Measurements from ENCODE around the gene ANO10.
"Not testable (repeated sequence)": the region's sequence is repeated elsewhere in the genome, so short reads cannot be mapped to it uniquely, and the experiment has no call there.

ANO10 gene

DNA sequence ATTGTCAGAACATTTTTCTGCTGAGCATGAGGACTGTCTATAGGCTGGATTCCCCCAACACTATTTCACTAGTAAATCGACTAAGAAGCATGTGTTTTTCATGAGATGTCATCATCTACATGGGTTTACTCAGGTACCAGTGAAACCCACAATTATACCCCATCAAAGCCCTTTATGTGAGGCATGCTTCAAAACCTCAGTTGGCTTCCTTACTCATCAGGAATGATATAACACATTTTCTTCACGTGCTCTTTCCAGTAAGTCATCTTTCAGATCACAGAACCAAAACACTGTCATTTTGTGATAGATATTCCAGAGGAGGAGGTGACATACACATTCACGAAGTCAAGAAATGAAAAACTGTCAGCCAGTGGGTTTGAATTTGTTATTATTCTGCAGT, 116.5 kb downstream of the ANO10 start:
- H3K27me3 ChIP-seq (ENCODE audit: control insufficient read depth in 1 of 2, insufficient read depth in 2 of 2, low read length in 2 of 2) = no peaks in the 10 kb centered on the region
- no peaks in the 10 kb centered on the region for H3K4me1 ChIP-seq (ENCODE audit: insufficient read depth, low read length)
- no peak overlapping the region for H3K4me3 ChIP-seq (ENCODE audit: low read depth in 1 of 2, low read length in 2 of 2)
- no peaks in the 10 kb centered on the region for H3K36me3 ChIP-seq (ENCODE audit: insufficient read depth, low read length)
- H3K9ac ChIP-seq (ENCODE audit: low read length) = no peak overlapping the region
- no peak overlapping the region for H3K27ac ChIP-seq (ENCODE audit: low read depth, low read length)
- no peaks in the 10 kb centered on the region for H3K9me3 ChIP-seq (ENCODE audit: low read length)

DNA sequence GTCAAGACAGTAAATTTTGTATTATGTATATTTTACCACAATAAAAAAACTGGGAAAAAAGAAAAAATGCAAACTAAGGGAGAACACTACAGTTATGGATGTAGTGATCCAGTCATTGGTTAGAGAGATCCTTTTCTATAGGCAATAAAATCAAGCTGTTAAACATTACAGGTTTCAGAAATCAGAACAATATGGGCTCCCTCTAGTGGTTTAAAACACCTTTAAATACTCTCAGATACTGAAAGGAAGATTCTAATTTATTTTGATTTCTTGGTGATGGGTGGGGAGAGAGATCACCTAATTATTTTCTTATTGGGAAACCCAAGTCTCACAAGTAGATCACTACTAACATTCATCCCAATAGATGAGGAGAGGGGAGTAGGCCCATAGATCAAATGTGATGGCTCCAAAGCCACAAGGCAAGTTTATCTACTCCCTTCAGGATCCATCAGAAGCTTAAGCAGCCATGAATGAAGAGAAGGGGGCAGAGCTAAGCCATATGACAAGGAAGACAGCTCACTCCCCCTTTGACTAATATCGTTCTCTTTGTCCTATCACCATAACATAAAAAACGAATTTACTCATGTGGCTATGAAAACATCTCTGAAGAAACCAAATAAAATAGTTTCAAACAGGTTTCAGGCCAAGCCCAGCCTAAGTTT, 118.6 kb downstream of the ANO10 start:
- no peaks in the 10 kb centered on the region for H3K27me3 ChIP-seq (ENCODE audit: control insufficient read depth in 1 of 2, insufficient read depth in 2 of 2, low read length in 2 of 2)
- H3K27ac ChIP-seq (ENCODE audit: low read depth, low read length) = no peak overlapping the region
- H3K36me3 ChIP-seq (ENCODE audit: insufficient read depth, low read length) = no peaks in the 10 kb centered on the region
- H3K9ac ChIP-seq (ENCODE audit: low read length) = no peak overlapping the region
- no peak overlapping the region for H3K4me3 ChIP-seq (ENCODE audit: low read depth in 1 of 2, low read length in 2 of 2)
- H3K9me3 ChIP-seq (ENCODE audit: low read length) = no peaks in the 10 kb centered on the region
- no peaks in the 10 kb centered on the region for H3K4me1 ChIP-seq (ENCODE audit: insufficient read depth, low read length)

DNA sequence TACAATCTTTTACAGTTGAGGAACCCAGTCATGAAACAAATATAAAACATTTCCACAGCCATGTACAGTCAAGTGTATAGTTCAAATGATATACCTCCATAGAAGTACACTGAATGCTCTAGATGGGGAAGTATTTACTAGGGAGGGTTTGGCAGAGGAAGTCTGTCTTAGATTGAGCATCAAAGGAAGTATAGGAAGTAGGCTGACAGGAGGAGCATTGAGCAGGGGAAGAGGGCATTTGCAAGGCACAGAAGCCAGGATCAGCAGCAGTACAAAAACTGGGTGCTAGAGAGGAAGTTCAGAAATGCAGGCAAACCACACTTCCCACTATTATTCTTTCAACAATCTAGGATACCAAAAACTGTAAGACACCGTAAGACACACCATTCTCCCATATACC, 122.6 kb downstream of the ANO10 start:
- H3K36me3 ChIP-seq (ENCODE audit: insufficient read depth, low read length) = no peaks in the 10 kb centered on the region
- H3K27me3 ChIP-seq (ENCODE audit: control insufficient read depth in 1 of 2, insufficient read depth in 2 of 2, low read length in 2 of 2) = no peaks in the 10 kb centered on the region
- no peak overlapping the region for H3K27ac ChIP-seq (ENCODE audit: low read depth, low read length)
- H3K4me3 ChIP-seq (ENCODE audit: low read depth in 1 of 2, low read length in 2 of 2) = no peak overlapping the region
- H3K9me3 ChIP-seq (ENCODE audit: low read length) = no peaks in the 10 kb centered on the region
- no peak overlapping the region for H3K9ac ChIP-seq (ENCODE audit: low read length)
- H3K4me1 ChIP-seq (ENCODE audit: insufficient read depth, low read length) = no peaks in the 10 kb centered on the region

DNA sequence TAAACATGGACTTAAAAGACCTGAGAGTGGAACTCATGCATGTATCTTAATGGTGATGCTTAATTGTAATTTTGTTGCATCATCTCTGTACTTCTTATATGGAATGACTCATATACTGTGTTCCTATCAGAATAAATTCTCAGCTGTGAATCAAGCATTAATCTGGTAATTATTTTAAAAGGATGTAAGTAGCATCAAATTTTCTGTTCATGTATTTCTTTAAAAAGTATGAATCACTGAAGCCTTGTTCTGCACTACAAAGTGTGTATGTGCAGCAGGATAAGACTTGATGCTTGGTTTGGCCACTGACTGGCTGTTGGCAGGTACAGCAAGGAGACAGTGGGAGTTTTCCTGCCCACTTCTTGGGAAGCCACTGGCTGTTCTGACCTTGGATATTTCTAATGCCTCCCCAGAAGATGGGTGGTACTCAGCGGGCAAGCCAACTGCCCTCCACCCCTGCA, 123.9 kb downstream of the ANO10 start:
- Histone ChIP-seq H3K27ac (ENCODE audit: low read depth, low read length) (no peak overlapping the region), H3K9ac (ENCODE audit: low read length) (no peak overlapping the region)

DNA sequence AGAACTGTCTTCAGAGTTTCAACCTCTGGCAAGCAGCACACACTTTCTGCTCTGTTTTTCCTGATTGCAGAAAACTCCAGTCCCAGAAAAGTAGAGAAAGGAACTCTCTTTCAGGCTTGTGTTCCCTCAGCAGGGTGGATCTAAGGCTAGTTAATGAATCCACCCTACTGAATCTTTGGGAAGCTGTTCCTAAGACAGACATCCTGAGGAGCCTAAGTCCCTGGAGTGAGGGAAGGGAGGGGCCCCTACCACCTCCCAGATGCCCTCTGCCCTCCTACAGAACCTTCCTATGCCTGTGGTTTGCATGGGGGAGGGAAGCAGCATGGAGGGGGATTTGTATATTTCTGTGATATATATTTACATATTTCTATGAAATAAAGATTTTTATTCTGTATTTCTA, 124.4 kb downstream of the ANO10 start:
- no peak overlapping the region for H3K4me3 ChIP-seq (ENCODE audit: low read depth in 1 of 2, low read length in 2 of 2)
- no peaks in the 10 kb centered on the region for H3K4me1 ChIP-seq (ENCODE audit: insufficient read depth, low read length)
- H3K27ac ChIP-seq (ENCODE audit: low read depth, low read length) = no peak overlapping the region
- H3K27me3 ChIP-seq (ENCODE audit: control insufficient read depth in 1 of 2, insufficient read depth in 2 of 2, low read length in 2 of 2) = no peaks in the 10 kb centered on the region
- H3K9me3 ChIP-seq (ENCODE audit: low read length) = no peaks in the 10 kb centered on the region
- no peak overlapping the region for H3K9ac ChIP-seq (ENCODE audit: low read length)
- no peaks in the 10 kb centered on the region for H3K36me3 ChIP-seq (ENCODE audit: insufficient read depth, low read length)

More for the DNA sequence above, 123.9 kb downstream of the ANO10 start:
- Histone ChIP-seq H3K4me1 (ENCODE audit: insufficient read depth, low read length) (no peaks in the 10 kb centered on the region), H3K36me3 (ENCODE audit: insufficient read depth, low read length) (no peaks in the 10 kb centered on the region), H3K27me3 (ENCODE audit: control insufficient read depth in 1 of 2, insufficient read depth in 2 of 2, low read length in 2 of 2) (no peaks in the 10 kb centered on the region), H3K4me3 (ENCODE audit: low read depth in 1 of 2, low read length in 2 of 2) (no peak overlapping the region), H3K9me3 (ENCODE audit: low read length) (no peaks in the 10 kb centered on the region)

DNA sequence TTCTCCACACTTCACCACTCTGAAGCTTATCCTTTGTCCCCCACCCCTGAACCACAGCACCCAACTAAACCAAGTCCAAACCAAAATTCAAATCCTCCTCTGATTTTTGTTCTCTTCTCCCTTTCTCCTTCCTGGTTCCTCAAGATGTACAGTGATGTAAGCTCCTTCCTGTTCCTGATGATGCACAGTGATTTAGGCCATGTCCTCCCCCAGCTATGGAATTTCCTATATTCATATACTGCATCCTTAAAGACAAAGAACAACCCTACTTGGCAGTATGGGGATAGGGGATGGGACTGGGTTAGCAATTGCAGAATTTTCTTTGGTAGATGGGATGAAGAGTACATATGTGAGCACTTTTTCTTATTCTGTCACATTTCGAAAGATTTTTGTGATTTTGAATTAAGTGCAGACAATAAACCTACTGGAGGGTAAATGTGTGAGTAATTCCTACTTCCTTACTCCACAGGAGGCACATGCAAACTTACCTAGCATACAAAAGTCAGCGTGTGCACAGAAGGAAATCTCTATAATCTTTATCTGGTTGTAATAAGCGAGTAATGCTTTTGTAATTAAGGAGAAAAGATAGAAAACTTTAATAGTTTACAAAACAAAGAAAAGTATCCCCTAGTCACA, 125.0 kb downstream of the ANO10 start:
- H3K27me3 ChIP-seq (ENCODE audit: control insufficient read depth in 1 of 2, insufficient read depth in 2 of 2, low read length in 2 of 2) = no peaks in the 10 kb centered on the region
- H3K9me3 ChIP-seq (ENCODE audit: low read length) = no peaks in the 10 kb centered on the region
- H3K36me3 ChIP-seq (ENCODE audit: insufficient read depth, low read length) = no peaks in the 10 kb centered on the region
- no peak overlapping the region for H3K9ac ChIP-seq (ENCODE audit: low read length)
- H3K4me1 ChIP-seq (ENCODE audit: insufficient read depth, low read length) = no peaks in the 10 kb centered on the region
- no peak overlapping the region for H3K27ac ChIP-seq (ENCODE audit: low read depth, low read length)
- no peak overlapping the region for H3K4me3 ChIP-seq (ENCODE audit: low read depth in 1 of 2, low read length in 2 of 2)

DNA sequence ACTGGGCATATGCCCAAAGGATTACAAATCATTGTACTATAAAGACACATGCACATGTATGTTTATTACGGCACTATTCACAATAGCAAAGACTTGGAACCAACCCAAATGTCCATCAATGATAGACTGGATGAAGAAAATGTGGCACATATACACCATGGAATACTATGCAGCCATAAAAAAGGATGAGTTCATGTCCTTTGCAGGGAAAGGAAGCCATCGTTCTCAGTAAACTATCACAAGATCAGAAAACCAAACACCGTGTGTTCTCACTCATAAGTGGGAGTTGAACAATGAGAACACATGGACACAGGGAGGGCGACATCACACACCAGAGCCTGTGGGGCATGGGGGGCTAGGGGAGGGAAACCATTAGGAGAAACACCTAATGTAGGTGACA, 128.9 kb downstream of the ANO10 start:
- H3K27me3 ChIP-seq (ENCODE audit: control insufficient read depth in 1 of 2, insufficient read depth in 2 of 2, low read length in 2 of 2); H3K4me1 ChIP-seq (ENCODE audit: insufficient read depth, low read length); H3K9ac ChIP-seq (ENCODE audit: low read length); H3K27ac ChIP-seq (ENCODE audit: low read depth, low read length); H3K4me3 ChIP-seq (ENCODE audit: low read depth in 1 of 2, low read length in 2 of 2); H3K9me3 ChIP-seq (ENCODE audit: low read length); H3K36me3 ChIP-seq (ENCODE audit: insufficient read depth, low read length): not testable (repeated sequence)

DNA sequence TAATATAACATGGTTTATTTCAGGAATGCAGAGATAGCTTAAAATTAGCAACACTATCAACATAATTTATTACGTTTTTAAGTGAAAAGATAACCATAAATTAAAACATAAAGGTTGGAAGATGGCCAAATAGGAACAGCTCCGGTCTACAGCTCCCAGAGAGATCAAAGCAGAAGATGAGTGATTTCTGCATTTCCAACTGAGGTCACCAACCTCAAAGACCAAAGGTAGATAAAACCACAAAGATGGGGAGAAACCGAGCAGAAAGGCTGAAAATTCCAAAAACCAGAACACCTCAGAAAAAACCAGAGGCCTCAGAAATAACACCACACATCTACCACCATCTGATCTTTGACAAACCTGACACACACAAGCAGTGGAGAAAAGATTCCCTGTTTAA, 130.0 kb downstream of the ANO10 start:
- H3K27ac ChIP-seq (ENCODE audit: low read depth, low read length); H3K27me3 ChIP-seq (ENCODE audit: control insufficient read depth in 1 of 2, insufficient read depth in 2 of 2, low read length in 2 of 2); H3K4me3 ChIP-seq (ENCODE audit: low read depth in 1 of 2, low read length in 2 of 2); H3K9me3 ChIP-seq (ENCODE audit: low read length); H3K9ac ChIP-seq (ENCODE audit: low read length); H3K36me3 ChIP-seq (ENCODE audit: insufficient read depth, low read length); H3K4me1 ChIP-seq (ENCODE audit: insufficient read depth, low read length): not testable (repeated sequence)

DNA sequence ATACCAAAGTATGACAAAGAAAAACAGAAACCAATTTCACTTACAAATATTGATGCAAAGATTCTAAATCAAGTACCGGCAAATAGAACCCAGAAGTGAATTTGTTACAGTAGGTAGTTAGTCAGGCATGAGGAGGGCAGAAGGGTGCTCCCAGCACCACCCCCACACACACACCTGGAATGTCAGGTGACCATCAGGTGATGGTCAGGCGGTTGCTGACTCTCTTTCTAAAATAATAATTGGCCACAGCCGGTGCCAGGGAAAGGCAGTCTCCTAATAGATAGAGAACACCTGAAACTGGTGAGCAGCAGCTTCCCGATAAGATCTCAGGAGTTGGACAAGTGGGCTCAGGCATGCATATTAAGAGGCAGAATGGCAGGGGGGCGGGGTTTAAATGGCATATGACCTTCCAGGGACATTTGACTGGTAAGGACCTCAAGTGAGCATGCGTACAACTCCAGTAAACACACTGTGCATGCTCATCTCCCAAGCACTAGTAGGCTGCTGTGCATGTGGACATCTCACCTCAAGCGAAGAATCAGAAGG, 131.1 kb downstream of the ANO10 start:
- Histone ChIP-seq H3K4me3 (ENCODE audit: low read depth in 1 of 2, low read length in 2 of 2) (no peak overlapping the region), H3K27me3 (ENCODE audit: control insufficient read depth in 1 of 2, insufficient read depth in 2 of 2, low read length in 2 of 2) (no peaks in the 10 kb centered on the region), H3K9me3 (ENCODE audit: low read length) (no peaks in the 10 kb centered on the region), H3K36me3 (ENCODE audit: insufficient read depth, low read length) (no peaks in the 10 kb centered on the region), H3K9ac (ENCODE audit: low read length) (no peak overlapping the region), H3K4me1 (ENCODE audit: insufficient read depth, low read length) (no peaks in the 10 kb centered on the region), H3K27ac (ENCODE audit: low read depth, low read length) (no peak overlapping the region)

DNA sequence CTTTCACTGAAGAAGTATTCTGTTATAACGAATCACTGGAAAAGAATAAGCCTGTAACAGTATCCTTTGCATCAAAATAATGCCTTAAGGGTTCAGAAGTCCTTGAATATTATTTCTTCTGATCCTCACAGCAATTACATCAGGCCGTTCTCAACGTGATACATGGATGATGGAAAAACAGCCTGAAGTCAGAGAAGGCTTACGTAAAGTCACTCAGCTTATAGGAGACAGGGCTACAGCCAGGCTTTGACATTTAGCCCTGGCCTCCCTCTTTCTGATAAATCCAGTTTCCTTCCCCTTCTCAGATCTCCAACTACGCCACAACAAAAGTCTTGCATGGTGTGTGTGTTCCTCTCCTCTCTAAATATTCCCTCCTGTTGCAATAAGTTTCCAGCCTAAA, 131.9 kb downstream of the ANO10 start:
- H3K4me3 ChIP-seq (ENCODE audit: low read depth in 1 of 2, low read length in 2 of 2) = no peak overlapping the region
- no peaks in the 10 kb centered on the region for H3K4me1 ChIP-seq (ENCODE audit: insufficient read depth, low read length)
- no peak overlapping the region for H3K9ac ChIP-seq (ENCODE audit: low read length)
- H3K27ac ChIP-seq (ENCODE audit: low read depth, low read length) = no peak overlapping the region
- H3K36me3 ChIP-seq (ENCODE audit: insufficient read depth, low read length) = no peaks in the 10 kb centered on the region
- no peaks in the 10 kb centered on the region for H3K27me3 ChIP-seq (ENCODE audit: control insufficient read depth in 1 of 2, insufficient read depth in 2 of 2, low read length in 2 of 2)
- no peaks in the 10 kb centered on the region for H3K9me3 ChIP-seq (ENCODE audit: low read length)

DNA sequence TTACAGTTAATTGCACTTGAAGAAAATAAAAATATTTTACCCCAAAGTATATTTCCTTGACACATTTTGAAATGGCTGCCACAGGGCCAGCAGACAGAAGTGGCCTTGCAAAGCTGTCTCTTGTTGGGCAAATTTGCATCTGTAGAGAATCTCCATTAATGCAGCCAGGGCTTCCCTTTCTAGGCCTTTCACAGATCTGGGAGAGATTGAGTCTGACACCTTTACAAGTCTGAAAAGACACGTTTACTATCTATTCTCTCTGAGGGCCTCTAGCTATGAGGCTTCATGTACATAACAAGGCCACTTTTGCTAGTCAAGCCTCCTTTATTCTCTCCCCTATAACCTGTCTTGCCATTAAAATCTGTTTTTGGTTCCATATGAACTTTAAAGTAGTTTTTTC, 135.9 kb downstream of the ANO10 start:
- Histone ChIP-seq H3K4me3 (ENCODE audit: low read depth in 1 of 2, low read length in 2 of 2) (no peak overlapping the region), H3K9ac (ENCODE audit: low read length) (no peak overlapping the region), H3K4me1 (ENCODE audit: insufficient read depth, low read length) (no peaks in the 10 kb centered on the region), H3K36me3 (ENCODE audit: insufficient read depth, low read length) (no peaks in the 10 kb centered on the region), H3K27ac (ENCODE audit: low read depth, low read length) (no peak overlapping the region), H3K9me3 (ENCODE audit: low read length) (no peaks in the 10 kb centered on the region), H3K27me3 (ENCODE audit: control insufficient read depth in 1 of 2, insufficient read depth in 2 of 2, low read length in 2 of 2) (no peaks in the 10 kb centered on the region)
